Measurements from ENCODE around the gene TBX10.
A peak's percentile ranks its signal among the peaks of the same experiment; 100 is the strongest.
"Not testable (repeated sequence)": the region's sequence is repeated elsewhere in the genome, so short reads cannot be mapped to it uniquely, and the experiment has no call there.

The TBX10 gene

GRCh38 chr11:67664213-67664585 is 24.6 kb upstream of the TBX10 start:
- DNase-seq (ENCODE audit: low read depth) = no peak

GRCh38 chr11:67663532-67664212 is 24.1 kb upstream of the TBX10 start:
- DNase-seq (ENCODE audit: low read depth) = no peak

- DNase-seq (ENCODE audit: low read depth) = no peak
Observed at GRCh38 chr11:67662835-67663531, 23.4 kb upstream of the TBX10 start.

- no peak for DNase-seq (ENCODE audit: low read depth)
Observed at GRCh38 chr11:67662142-67662834, 22.7 kb upstream of the TBX10 start.

- not testable (repeated sequence) for DNase-seq (ENCODE audit: low read depth)
Observed at GRCh38 chr11:67660752-67661151, 21.2 kb upstream of the TBX10 start.

- not testable (repeated sequence) for DNase-seq (ENCODE audit: low read depth)
Observed at GRCh38 chr11:67659651-67660165, 20.1 kb upstream of the TBX10 start.

- no peak for DNase-seq (ENCODE audit: low read depth)
Observed at GRCh38 chr11:67657300-67657699, 17.7 kb upstream of the TBX10 start.

- DNase-seq (ENCODE audit: low read depth) = no peak
Observed at GRCh38 chr11:67656278-67656922, 16.8 kb upstream of the TBX10 start.

- DNase-seq (ENCODE audit: low read depth) = no peak
Observed at GRCh38 chr11:67654225-67654624, 14.7 kb upstream of the TBX10 start.

- DNase-seq (ENCODE audit: low read depth) = no peak
Observed at GRCh38 chr11:67652965-67653845, 13.6 kb upstream of the TBX10 start.

GRCh38 chr11:67651976-67652781 is 12.6 kb upstream of the TBX10 start:
- no peak for DNase-seq (ENCODE audit: low read depth)

- DNase-seq (ENCODE audit: low read depth) = no peak
Observed at GRCh38 chr11:67649634-67650510, 10.3 kb upstream of the TBX10 start.

- no peak for DNase-seq (ENCODE audit: low read depth)
Observed at GRCh38 chr11:67648796-67649613, 9.4 kb upstream of the TBX10 start.

- no peak for DNase-seq (ENCODE audit: low read depth)
Observed at GRCh38 chr11:67648140-67648795, 8.7 kb upstream of the TBX10 start.

GRCh38 chr11:67647471-67647870 is 7.9 kb upstream of the TBX10 start:
- no peak for DNase-seq (ENCODE audit: low read depth)

- peak; percentile 19 for DNase-seq (ENCODE audit: low read depth)
Observed at GRCh38 chr11:67646535-67647336, 7.2 kb upstream of the TBX10 start.

All from stimulated activated CD8-positive, alpha-beta memory T cell treated with anti-CD3 and anti-CD28 coated beads, Interleukin-4, amount 100 ng/mL, for 24 hours (primary cell).